8988T (cell line): Measurements from ENCODE around the gene TMEM63B.
"Not testable (repeated sequence)": the region's sequence is repeated elsewhere in the genome, so short reads cannot be mapped to it uniquely, and the experiment has no call there.

Experiments used
- DNase-seq: peaks from one replicate; pipeline ENCODE4 v3.0.0; 2011

Gene TMEM63B

GRCh38 chr6:44094403-44095242 is 32.7 kb upstream of the TMEM63B start:
- DNase-seq = no peak

GRCh38 chr6:44095243-44095623 is 32.1 kb upstream of the TMEM63B start:
- not testable (repeated sequence) for DNase-seq

- peak; percentile 85 for DNase-seq
These were observed 30.7 kb upstream of the TMEM63B start for GRCh38 chr6:44096612-44097011.

GRCh38 chr6:44097782-44098317 is 29.5 kb upstream of the TMEM63B start:
- no peak for DNase-seq

GRCh38 chr6:44099192-44099591 is 28.2 kb upstream of the TMEM63B start:
- no peak for DNase-seq

GRCh38 chr6:44100088-44100550 is 27.2 kb upstream of the TMEM63B start:
- DNase-seq = no peak

GRCh38 chr6:44101832-44102231 is 25.5 kb upstream of the TMEM63B start:
- DNase-seq = no peak

GRCh38 chr6:44102527-44102926 is 24.8 kb upstream of the TMEM63B start:
- no peak for DNase-seq

GRCh38 chr6:44104481-44105021 is 22.8 kb upstream of the TMEM63B start:
- DNase-seq = no peak

GRCh38 chr6:44105146-44105545 is 22.2 kb upstream of the TMEM63B start:
- DNase-seq = no peak

- no peak for DNase-seq
These were observed 21.2 kb upstream of the TMEM63B start for GRCh38 chr6:44105993-44106740.

- no peak for DNase-seq
These were observed 20.3 kb upstream of the TMEM63B start for GRCh38 chr6:44107017-44107416.

GRCh38 chr6:44108471-44108870 is 18.9 kb upstream of the TMEM63B start:
- DNase-seq = no peak

- no peak for DNase-seq
These were observed 18.1 kb upstream of the TMEM63B start for GRCh38 chr6:44109212-44109611.

GRCh38 chr6:44110005-44110676 is 17.2 kb upstream of the TMEM63B start:
- no peak for DNase-seq

- DNase-seq = no peak
These were observed 16.4 kb upstream of the TMEM63B start for GRCh38 chr6:44110966-44111365.

- DNase-seq = no peak
These were observed 15.6 kb upstream of the TMEM63B start for GRCh38 chr6:44111434-44112417.

- no peak for DNase-seq
These were observed 13.9 kb upstream of the TMEM63B start for GRCh38 chr6:44113414-44113813.

- no peak for DNase-seq
These were observed 11.5 kb upstream of the TMEM63B start for GRCh38 chr6:44115866-44116265.

- DNase-seq = no peak
These were observed 10.5 kb upstream of the TMEM63B start for GRCh38 chr6:44116641-44117382.
